ENCODE measurements around the gene GRIK3.

GRIK3 gene

DNA sequence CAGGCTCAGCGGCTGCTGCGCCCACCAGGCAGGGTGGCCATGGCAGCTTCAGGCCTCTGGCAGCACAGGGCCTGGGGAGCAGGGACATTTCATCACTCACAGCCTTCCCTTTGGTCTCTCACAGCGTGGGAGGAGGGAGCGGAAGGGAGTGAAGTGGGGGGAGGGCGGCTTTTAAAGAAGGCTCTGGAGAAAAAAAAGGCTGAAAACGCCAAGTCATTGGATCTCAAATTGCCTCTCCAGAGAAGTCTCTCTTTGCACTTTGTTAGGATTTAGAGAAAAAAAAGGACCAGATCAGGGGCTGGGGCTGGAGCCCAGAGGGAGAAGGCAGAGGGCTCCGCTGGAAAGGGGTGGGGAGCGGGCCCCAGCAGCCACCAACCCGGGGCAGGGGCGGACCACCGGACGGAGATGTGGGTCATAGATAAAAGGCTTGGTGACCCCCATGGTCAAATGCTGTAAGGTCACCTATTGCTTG, 209.9 kb downstream of the GRIK3 start:
- FAIRE-seq (no peak), DNase-seq (ENCODE audit: insufficient read length, low spot score) (no peak)
- TF ChIP-seq POLR2A (IDR thresholded peaks at IDR 0.05; ENCODE audit: low read depth, low read length): no peak

DNA sequence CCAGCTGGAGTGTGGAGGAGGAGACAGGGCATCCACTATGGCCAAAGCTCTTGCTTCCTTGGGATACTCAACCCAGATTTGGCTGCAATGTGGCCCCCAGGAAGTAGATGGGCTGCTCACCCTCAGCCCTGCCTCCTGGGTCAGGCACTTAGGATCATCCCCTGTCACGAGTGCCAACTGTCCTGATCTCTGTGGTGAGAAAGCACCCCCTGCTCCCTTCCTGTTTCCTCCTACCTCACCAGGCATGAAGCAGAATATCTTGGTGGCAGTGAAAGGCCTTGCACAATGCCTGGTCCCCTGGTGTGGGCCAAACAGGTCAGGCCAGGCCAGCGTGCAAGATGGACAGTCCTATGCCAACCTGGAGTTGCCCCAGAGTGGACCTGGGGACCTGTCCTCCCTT, 211.7 kb downstream of the GRIK3 start:
- no peak for TF ChIP-seq POLR2A (IDR thresholded peaks at IDR 0.05; ENCODE audit: low read depth, low read length)
- DNase-seq (ENCODE audit: insufficient read length, low spot score) (no peak), FAIRE-seq (no peak)

DNA sequence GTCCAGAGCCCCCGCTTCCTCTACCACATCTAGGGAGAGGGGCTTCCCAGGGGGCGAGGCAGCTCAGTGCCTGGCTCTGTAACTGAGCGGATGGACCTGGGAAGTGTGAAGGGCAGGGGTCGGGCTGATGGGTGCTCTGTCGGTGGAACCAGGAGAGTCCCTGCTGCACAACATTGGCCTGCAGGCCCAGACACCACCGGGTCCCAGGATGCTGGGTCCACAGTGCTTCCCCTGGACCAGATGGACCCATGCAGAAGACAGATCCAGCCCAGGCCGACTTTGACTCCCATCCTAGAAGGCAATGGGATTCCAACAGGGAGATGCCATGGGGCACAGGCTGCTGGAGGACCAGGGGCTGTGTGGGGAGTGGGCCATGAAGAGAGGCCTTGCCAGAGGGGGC, 212.9 kb downstream of the GRIK3 start:
- DNase-seq (ENCODE audit: insufficient read length, low spot score): no peak
- no peak for FAIRE-seq
- no peak for TF ChIP-seq POLR2A (IDR thresholded peaks at IDR 0.05; ENCODE audit: low read depth, low read length)

DNA sequence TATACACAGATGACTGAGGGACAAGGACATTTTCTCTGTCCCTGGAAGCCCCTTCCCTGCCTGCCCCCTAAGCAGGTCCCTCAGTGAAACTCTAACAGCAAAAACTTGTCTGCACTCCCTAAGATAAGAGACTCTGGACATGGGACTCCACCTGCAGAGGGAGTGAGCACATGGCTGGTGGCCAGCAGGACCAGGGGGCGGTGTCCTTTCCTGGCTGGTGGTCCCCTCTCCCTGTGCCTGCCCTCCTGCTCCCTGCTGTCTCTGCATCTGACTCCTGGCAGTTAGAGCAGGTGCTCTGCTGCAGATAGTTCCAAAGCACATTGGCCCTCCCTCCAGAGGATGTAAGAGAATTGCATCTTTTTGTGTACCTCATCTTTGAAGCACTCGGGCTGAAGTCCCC, 215.5 kb downstream of the GRIK3 start:
- no peak for TF ChIP-seq POLR2A (IDR thresholded peaks at IDR 0.05; ENCODE audit: low read depth, low read length)
- DNase-seq (ENCODE audit: insufficient read length, low spot score) (no peak), FAIRE-seq (no peak)

DNA sequence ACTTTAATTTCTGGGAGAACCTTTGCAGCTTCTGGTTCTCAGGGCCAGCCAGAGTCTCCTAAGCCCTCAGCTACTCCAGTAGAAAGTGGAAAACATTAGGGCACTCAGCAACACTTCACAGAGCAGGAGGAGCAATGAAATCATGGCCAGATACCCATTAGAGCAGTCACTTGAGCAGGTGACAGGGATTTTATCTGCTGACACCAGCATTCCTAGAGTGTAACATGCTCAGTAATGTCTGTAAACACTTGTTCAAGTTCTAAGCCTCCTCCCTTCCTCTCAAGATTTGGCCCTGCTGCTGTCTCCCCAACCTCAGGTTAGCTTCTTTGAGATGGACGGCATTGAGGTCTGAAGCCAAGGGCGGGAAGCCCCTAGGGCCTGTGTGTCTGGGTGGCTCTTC, 218.0 kb downstream of the GRIK3 start:
- FAIRE-seq: no peak
- no peak for TF ChIP-seq POLR2A (IDR thresholded peaks at IDR 0.05; ENCODE audit: low read depth, low read length)
- DNase-seq (ENCODE audit: insufficient read length, low spot score): no peak

DNA sequence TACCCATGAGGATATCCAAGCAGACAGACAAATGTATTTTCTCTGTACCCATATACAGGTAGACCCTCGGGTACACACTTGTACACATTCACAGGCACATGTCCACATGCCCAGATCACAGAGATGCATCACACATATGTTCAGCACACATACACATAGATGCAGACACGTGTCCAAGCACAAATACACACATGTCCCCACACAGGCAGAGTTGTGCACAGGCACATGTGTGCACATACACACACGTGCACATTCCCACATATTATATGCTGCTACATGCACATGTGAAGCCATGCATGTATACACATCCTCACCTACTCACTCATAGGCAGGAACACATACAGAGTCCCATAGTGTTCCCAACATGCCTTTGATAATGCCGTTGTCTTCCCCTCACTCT, 219.5 kb downstream of the GRIK3 start:
- DNase-seq (ENCODE audit: insufficient read length, low spot score) (no peak), FAIRE-seq (no peak)
- no peak for TF ChIP-seq POLR2A (IDR thresholded peaks at IDR 0.05; ENCODE audit: low read depth, low read length)

DNA sequence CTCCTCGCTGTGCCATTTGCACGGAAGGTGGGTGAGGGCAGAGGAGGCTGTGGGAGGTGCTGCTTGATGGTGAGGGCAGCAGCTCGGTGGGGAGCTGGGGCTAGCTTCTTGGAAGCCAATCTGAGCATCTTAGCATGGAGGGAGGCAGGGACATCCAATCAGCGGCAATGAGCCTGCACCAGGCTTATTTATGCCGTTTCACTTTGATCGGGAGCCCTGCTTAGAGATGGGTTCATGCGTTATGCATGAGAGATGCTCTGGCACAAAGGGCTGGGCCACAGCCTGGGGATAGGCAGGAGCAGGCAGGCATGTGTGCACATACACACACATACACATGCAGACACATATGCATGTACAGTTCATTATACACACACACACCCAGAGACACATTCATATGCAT, 220.2 kb downstream of the GRIK3 start:
- no peak for TF ChIP-seq POLR2A (IDR thresholded peaks at IDR 0.05; ENCODE audit: low read depth, low read length)
- DNase-seq (ENCODE audit: insufficient read length, low spot score) (no peak), FAIRE-seq (no peak)

DNA sequence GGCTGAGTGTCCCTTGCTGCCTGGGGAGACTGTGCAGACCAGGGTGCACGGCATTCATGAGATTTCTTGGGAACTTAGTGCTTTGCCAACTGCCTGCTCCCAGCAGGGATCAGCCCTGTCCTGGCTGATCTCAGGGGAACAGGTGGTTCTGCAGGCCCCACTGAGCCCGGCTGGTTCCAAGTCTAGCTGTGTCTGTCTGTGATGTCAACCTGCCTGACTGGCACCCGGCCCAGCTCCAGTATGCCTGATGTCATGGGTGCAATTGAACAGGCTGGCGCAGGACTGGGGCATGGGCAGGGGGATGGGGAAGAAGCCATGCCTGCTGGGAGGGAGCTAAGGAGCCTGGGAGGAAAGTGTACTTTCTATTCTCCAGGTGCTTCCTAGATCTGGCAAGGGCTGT, 227.1 kb downstream of the GRIK3 start:
- FAIRE-seq: no peak
- no peak for DNase-seq (ENCODE audit: insufficient read length, low spot score)
- no peak for TF ChIP-seq POLR2A (IDR thresholded peaks at IDR 0.05; ENCODE audit: low read depth, low read length)

DNA sequence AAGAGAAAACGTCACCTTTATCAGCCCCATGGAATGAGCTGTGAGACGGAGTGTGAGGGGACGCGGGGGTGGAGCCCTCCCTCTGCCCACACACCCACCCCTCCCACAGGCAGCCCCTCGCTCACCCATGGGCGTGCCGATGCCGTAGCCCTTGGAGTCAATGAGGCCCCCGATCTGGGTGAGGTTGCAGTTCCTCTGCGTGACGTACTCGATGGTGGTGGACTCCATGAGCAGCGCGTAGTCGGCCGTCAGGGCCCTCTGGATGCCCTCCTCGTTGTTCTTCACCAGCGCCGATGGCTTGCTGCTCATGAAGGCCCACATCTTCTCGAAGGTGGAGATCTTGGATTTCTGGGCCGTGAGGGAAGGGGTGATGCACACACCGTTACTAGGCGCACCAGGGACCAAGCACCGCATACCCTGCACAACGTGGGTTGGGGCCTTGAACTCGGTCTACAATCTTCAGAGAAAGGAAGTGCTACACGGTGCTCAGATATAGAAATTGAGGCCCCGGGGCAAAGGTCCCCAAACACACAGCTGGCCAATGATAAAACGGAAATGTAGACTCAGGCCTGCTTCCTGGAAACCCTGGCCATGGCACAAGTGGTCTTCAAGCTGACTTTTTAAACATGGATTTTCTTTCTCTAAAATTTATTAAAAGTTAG, 228.2 kb downstream of the GRIK3 start:
- FAIRE-seq (no peak), DNase-seq (ENCODE audit: insufficient read length, low spot score) (no peak)
- TF ChIP-seq POLR2A (IDR thresholded peaks at IDR 0.05; ENCODE audit: low read depth, low read length): no peak

DNA sequence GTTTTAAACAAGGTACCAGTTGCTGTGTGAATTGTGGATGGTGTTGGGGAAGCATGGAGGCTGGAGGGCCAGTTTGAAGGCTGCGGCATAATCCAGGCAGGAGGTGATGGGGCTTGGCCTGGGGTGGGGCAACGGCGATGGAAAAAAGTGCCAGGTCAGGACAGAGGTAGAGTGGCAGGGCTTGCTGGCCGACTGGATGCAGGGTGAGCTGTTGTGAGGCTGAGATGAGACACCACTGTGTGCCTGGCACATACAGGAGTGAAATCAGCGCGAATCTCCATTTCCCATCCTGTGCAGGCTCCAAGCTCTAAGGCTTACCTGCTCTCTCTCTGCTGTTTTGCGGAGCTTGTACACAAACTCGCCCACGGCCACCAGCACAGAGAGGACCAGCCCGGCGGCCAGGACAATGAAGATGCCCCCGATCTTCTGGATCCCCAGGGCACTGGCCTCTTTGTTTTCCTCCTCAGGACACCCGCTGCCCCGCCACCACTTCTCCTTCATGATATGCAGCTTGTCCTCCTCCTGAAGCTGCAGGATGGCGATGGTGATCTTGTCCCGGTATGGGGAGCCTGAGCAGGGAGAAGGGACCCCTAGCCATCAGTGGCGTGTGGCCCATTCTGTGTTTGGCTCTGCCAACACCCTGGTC, 229.5 kb downstream of the GRIK3 start:
- TF ChIP-seq POLR2A (IDR thresholded peaks at IDR 0.05; ENCODE audit: low read depth, low read length): no peak
- FAIRE-seq (no peak), DNase-seq (ENCODE audit: insufficient read length, low spot score) (no peak)

DNA sequence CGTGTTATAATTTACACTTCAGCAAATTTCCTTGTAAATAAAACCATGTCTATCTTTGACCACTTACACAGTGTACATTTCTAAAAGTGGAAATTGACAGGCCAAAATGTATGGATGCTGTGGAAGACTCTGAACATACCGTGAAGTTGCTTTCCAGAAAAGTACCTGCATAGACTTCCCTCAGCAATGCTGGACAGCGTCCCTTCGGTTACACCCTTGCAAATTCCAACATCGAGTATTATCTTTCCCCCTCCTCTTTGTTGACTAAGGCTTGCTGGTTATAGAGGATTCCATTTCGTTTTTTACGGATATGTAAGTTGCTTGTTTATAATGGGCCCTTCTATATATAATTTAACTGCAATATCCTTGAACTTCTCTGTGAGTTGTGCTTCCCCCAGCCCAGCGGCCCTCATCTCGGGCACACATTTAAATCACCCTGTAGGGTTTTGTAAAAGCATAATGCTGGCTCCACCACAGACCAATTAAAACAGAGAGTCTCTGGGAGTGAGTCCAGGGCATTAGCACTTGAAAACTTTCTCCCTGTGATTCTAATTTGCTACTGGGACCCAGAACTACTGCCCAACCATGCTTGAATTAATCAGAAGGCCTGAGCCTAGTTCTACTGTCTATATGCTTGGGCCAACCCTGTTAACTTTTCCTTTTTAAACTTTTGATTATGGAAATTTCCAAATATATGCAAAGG, 230.3 kb downstream of the GRIK3 start:
- TF ChIP-seq POLR2A (IDR thresholded peaks at IDR 0.05; ENCODE audit: low read depth, low read length): no peak
- FAIRE-seq (no peak), DNase-seq (ENCODE audit: insufficient read length, low spot score) (no peak)

DNA sequence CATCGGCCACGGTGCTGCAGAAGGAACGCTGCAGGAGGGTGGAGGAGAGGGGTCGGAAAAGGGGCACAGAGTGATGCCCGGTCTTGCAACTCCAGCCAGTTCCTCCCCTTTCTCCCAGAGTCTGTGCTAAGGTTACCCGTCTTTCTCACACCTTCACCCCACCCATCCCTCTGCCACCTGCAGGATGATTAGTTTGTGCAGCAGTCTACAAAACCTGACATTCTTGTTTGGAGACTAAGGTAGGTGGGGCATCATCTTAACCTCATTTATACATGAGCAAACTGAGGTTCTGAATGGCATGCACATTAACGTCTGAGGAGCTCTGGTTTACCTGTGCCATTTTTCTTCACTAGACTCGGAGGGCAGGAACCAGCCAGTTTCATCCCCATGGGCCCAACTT, 232.3 kb downstream of the GRIK3 start:
- no peak for FAIRE-seq
- TF ChIP-seq POLR2A (IDR thresholded peaks at IDR 0.05; ENCODE audit: low read depth, low read length): no peak
- no peak for DNase-seq (ENCODE audit: insufficient read length, low spot score)

DNA sequence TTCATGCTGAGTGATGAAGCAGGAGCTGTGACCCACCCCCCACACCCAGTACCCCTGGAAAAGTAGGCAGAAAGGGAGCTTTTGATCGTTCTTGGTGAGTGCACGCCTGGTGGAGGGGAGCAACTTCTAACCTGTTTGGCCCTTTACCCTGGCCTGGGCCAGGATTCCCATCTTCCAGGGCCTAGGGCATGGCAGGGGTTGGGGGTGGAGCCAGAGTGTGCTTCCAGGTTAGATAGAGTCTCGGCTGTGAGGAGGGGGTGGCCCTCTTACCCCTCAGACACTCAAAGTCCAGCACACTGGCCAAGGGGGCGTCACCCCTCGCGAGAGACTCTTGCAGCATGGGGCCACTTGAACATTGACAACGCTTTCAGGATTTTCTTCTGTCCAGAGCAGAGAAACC, 236.6 kb downstream of the GRIK3 start:
- no peak for TF ChIP-seq POLR2A (IDR thresholded peaks at IDR 0.05; ENCODE audit: low read depth, low read length)

DNA sequence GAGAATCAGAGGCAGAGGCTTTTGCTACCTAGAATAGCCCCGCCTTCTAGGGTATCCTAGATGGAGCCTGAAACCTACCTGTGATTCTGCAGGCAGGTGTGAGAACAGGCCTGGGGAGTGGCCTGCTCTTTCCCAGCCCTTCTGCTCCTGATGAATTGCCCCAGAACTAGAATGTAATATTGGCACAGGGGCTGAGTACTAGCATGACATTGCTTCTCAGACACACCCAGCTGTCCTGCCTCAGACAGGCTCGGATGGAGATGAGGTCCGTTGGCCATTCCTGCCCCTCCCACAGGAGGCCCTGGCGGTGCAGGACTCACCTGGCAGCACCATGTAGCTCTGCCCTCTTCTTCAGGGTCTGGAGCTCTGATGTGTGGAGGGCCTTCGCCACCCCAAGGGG, 237.6 kb downstream of the GRIK3 start:
- no peak for TF ChIP-seq POLR2A (IDR thresholded peaks at IDR 0.05; ENCODE audit: low read depth, low read length)
- DNase-seq (ENCODE audit: insufficient read length, low spot score) (no peak), FAIRE-seq (no peak)

More for the DNA sequence above, 236.6 kb downstream of the GRIK3 start:
- no peak for FAIRE-seq
- no peak for DNase-seq (ENCODE audit: insufficient read length, low spot score)

DNA sequence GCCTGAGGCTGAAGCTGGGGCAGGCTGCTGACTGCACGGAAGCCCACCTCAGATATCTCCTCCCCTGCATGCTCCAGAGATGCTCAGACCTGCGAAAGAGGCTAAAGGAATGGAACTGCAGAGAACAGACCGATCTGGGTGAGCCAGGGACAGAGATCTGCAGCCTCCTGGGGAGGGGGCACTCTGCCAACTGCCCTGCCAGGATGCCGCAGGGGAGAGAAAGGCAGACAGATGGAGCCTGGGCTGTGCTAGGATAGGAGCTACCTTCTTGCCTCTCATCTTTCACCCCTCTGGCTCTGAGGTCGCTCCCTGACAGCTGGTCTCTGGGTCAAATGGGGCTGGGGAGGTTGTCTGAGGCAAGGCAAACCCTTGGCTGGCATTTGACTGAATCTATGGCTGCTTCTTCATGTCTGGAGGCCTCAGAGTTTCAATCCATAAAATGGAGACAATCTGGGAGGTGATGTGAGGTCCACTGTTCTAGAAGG, 238.2 kb downstream of the GRIK3 start:
- no peak for TF ChIP-seq POLR2A (IDR thresholded peaks at IDR 0.05; ENCODE audit: low read depth, low read length)
- FAIRE-seq (no peak), DNase-seq (ENCODE audit: insufficient read length, low spot score) (no peak)
